GM18508 (cell line): ENCODE results near the gene IL19.
"Not testable (repeated sequence)": the region's sequence is repeated elsewhere in the genome, so short reads cannot be mapped to it uniquely, and the experiment has no call there.

ENCODE experiments used
- ATAC-seq: cut with Tn5 transposase; IDR thresholded peaks from one replicate; pipeline ENCODE4 v1.9.1; 2021; ENCODE audit warnings: moderate number of reproducible peaks; ENCODE audit not compliant: insufficient read depth, unreplicated experiment

Gene IL19

GRCh38 chr1:206771338-206771692 is 742 bp downstream of the IL19 start:
- no peak for ATAC-seq

- ATAC-seq = no peak
Measured at GRCh38 chr1:206772243-206772937, 1.8 kb downstream of the IL19 start, which contains the start of gene IL10. Gene IL10 (minus strand): TSS chr1:206772494. CDS start chr1:206772435, 59 bp downstream.

GRCh38 chr1:206774093-206774492 is 3.5 kb downstream of the IL19 start:
- no peak for ATAC-seq

GRCh38 chr1:206776229-206776628 is 5.7 kb downstream of the IL19 start:
- ATAC-seq = no peak

GRCh38 chr1:206778031-206778430 is 7.5 kb downstream of the IL19 start:
- ATAC-seq = no peak

GRCh38 chr1:206778911-206779310 is 8.3 kb downstream of the IL19 start:
- ATAC-seq = not testable (repeated sequence)

GRCh38 chr1:206779638-206780037 is 9.1 kb downstream of the IL19 start:
- ATAC-seq = no peak

GRCh38 chr1:206782448-206782847 is 11.9 kb downstream of the IL19 start:
- peak; percentile 42 for ATAC-seq

- no peak for ATAC-seq
Measured at GRCh38 chr1:206783506-206783905, 12.9 kb downstream of the IL19 start.

- no peak for ATAC-seq
Measured at GRCh38 chr1:206784471-206784903, 13.9 kb downstream of the IL19 start.

GRCh38 chr1:206785182-206785765 is 14.7 kb downstream of the IL19 start:
- no peak for ATAC-seq

GRCh38 chr1:206786212-206786886 is 15.8 kb downstream of the IL19 start:
- ATAC-seq = no peak

GRCh38 chr1:206787891-206788290 is 17.3 kb downstream of the IL19 start:
- ATAC-seq = no peak

- no peak for ATAC-seq
Measured at GRCh38 chr1:206788487-206789050, 18.0 kb downstream of the IL19 start.

- ATAC-seq = peak; percentile 35
Measured at GRCh38 chr1:206790502-206791250, 20.1 kb downstream of the IL19 start.

- no peak for ATAC-seq
Measured at GRCh38 chr1:206792939-206793607, 22.5 kb downstream of the IL19 start.

- ATAC-seq = no peak
Measured at GRCh38 chr1:206793620-206794019, 23.0 kb downstream of the IL19 start.

GRCh38 chr1:206794294-206794908 is 23.8 kb downstream of the IL19 start:
- ATAC-seq = no peak

- ATAC-seq = no peak
Measured at GRCh38 chr1:206796116-206796515, 25.5 kb downstream of the IL19 start.
